ENCODE results near the gene TCF7L1. TPM values are rescaled to one million over a fixed set of nuclear protein-coding genes. Genes with fewer than 3 reads are reported as not detected.

The TCF7L1 gene
- polyA plus RNA-seq, 1 of the 3 experiments (the other 2 are of a cell fraction), result 3.7 TPM

DNA sequence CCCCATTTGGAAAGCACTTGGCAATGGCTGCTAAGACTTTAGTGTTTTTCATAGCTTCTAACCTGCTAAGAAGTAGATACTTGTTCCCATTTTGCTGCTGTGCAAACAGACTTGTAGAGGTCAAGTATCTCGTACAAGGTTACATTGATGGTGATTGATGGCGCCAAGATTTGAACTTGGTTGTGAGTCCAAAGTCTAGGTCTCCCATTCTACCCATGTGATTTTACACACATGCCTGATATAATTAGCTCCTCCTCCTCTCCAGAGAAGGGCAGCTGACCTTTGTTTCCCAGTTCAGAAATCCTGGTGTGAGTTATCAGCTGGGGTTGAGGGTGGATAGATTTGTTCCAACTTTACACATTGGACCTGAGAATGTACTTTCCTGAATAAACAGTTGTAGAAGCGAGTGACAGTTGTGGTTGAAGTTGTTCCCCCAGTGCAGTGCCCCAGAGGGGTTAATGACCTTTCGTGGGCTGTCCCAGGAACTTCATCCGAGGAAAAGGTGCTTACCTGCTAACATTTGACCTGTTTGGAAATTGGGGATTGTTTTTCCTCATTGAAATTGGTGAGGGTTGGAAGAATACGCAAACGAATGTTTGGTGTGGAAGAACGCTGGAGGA is 10.4 kb downstream of the TCF7L1 start (continued):
- TF ChIP-seq, protein P1, sequence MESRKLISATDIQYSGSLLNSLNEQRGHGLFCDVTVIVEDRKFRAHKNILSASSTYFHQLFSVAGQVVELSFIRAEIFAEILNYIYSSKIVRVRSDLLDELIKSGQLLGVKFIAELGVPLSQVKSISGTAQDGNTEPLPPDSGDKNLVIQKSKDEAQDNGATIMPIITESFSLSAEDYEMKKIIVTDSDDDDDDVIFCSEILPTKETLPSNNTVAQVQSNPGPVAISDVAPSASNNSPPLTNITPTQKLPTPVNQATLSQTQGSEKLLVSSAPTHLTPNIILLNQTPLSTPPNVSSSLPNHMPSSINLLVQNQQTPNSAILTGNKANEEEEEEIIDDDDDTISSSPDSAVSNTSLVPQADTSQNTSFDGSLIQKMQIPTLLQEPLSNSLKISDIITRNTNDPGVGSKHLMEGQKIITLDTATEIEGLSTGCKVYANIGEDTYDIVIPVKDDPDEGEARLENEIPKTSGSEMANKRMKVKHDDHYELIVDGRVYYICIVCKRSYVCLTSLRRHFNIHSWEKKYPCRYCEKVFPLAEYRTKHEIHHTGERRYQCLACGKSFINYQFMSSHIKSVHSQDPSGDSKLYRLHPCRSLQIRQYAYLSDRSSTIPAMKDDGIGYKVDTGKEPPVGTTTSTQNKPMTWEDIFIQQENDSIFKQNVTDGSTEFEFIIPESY (IDR thresholded peaks at IDR 0.05; ENCODE audit: borderline replicate concordance, low read depth), result no peak
- TF ChIP-seq EZH2phosphoT487 (IDR thresholded peaks at IDR 0.05; ENCODE audit: borderline replicate concordance, low read depth) (no peak), RFX5 (IDR thresholded peaks at IDR 0.05; ENCODE audit: low read length) (no peak), TAF1 (IDR thresholded peaks at IDR 0.05; ENCODE audit: borderline replicate concordance, low read depth, low read length) (no peak), GABPA (IDR thresholded peaks at IDR 0.05; ENCODE audit: low read depth) (no peak)

DNA sequence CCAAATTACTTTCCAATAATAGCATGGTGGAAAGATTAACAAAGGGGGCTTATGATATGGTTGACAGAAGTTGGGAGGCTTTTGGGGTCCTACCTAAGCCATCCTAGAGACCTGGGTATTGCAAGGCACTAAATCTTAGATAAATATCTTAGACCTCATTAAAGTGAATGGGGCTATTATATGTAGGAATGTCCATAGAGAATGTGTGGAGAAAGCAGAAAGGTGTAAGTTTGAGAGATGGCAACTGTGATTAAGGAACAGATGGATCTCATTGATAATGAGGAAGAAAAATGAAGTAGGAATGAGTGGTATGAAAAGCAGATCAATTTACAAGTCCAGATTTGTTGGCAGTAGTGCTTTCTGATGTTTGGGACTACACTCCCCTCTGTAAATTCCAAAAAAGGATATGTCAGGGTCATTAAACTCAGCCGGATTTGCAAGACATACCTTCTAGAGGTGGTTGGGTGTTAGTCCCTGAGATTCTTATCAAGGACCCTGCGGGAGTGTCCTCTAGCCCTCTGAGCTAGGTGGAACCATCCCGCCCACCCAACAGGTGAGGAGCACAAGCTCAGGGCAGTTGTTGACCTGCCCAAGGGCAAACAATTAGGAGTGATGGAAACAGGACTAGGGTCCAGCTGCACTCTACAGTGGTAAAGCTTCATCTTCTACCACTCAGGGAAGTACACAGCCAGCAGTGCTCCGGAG is 12.1 kb downstream of the TCF7L1 start:
- Histone ChIP-seq H3F3A (replicated peaks; ENCODE audit: insufficient read depth) (no peaks in the 10 kb centered on the region), H2AFZ (ENCODE audit: low read depth) (no peak overlapping the region), H4K20me1 (ENCODE audit: insufficient read depth) (no peaks in the 10 kb centered on the region), H3K9me2 (no peaks in the 10 kb centered on the region), H3K9me3 (no peaks in the 10 kb centered on the region), H3K36me3 (replicated peaks in 1 of 2; ENCODE audit: control insufficient read depth in 1 of 2, insufficient read depth in 2 of 2, low read length in 1 of 2) (peaks cover 0 to 4% of the 10 kb centered on the region in 2 experiments), H3K4me3 (ENCODE audit: low read depth in 2 of 2, low read length in 1 of 2) (no peak overlapping the region), H3K79me2 (ENCODE audit: insufficient read depth) (peaks cover 13% of the 10 kb centered on the region; the same call in 1 of the 2 replicates), H3K27ac (ENCODE audit: low read depth in 2 of 2, low read length in 1 of 2) (no peak overlapping the region), H3K4me1 (ENCODE audit: control insufficient read depth in 1 of 2, insufficient read depth in 2 of 2, low read depth in 1 of 2, low read length in 1 of 2) (no peaks in the 10 kb centered on the region; a peak in 1 of 4 replicates), H3K9ac (no peak overlapping the region), H3K27me3 (ENCODE audit: insufficient read depth) (no peaks in the 10 kb centered on the region), H3K4me2 (no peak overlapping the region)
- no peak for TF ChIP-seq RFX5 (IDR thresholded peaks at IDR 0.05; ENCODE audit: low read length)
- no peak for TF ChIP-seq NFIC (IDR thresholded peaks at IDR 0.05; ENCODE audit: borderline replicate concordance)
- TF ChIP-seq, protein P1 (IDR thresholded peaks at IDR 0.05; ENCODE audit: borderline replicate concordance, low read depth), result no peak
- TF ChIP-seq SMC3 (IDR thresholded peaks at IDR 0.05; ENCODE audit: low read depth, low read length), result no peak
- TF ChIP-seq, protein P2, sequence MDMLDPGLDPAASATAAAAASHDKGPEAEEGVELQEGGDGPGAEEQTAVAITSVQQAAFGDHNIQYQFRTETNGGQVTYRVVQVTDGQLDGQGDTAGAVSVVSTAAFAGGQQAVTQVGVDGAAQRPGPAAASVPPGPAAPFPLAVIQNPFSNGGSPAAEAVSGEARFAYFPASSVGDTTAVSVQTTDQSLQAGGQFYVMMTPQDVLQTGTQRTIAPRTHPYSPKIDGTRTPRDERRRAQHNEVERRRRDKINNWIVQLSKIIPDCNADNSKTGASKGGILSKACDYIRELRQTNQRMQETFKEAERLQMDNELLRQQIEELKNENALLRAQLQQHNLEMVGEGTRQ (IDR thresholded peaks at IDR 0.05; ENCODE audit: borderline replicate concordance, low read depth, low read length), result no peak
- TF ChIP-seq, protein P3, sequence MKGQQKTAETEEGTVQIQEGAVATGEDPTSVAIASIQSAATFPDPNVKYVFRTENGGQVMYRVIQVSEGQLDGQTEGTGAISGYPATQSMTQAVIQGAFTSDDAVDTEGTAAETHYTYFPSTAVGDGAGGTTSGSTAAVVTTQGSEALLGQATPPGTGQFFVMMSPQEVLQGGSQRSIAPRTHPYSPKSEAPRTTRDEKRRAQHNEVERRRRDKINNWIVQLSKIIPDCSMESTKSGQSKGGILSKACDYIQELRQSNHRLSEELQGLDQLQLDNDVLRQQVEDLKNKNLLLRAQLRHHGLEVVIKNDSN (IDR thresholded peaks at IDR 0.05; ENCODE audit: borderline replicate concordance, low read depth), result no peak
- TF ChIP-seq TEAD4 (IDR thresholded peaks at IDR 0.05; ENCODE audit: borderline replicate concordance, insufficient read depth), result no peak
- TF ChIP-seq FOXJ3 (CRISPR knock-in tag; IDR thresholded peaks at IDR 0.05), result no peak
- TF ChIP-seq, protein P4, sequence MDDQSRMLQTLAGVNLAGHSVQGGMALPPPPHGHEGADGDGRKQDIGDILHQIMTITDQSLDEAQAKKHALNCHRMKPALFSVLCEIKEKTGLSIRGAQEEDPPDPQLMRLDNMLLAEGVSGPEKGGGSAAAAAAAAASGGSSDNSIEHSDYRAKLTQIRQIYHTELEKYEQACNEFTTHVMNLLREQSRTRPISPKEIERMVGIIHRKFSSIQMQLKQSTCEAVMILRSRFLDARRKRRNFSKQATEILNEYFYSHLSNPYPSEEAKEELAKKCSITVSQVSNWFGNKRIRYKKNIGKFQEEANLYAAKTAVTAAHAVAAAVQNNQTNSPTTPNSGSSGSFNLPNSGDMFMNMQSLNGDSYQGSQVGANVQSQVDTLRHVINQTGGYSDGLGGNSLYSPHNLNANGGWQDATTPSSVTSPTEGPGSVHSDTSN (IDR thresholded peaks at IDR 0.05), result no peak
- no peak for TF ChIP-seq JUND (IDR thresholded peaks at IDR 0.05)
- no peak for TF ChIP-seq GABPA (IDR thresholded peaks at IDR 0.05; ENCODE audit: low read depth)
- TF ChIP-seq GATA2 (CRISPR knock-in tag; IDR thresholded peaks at IDR 0.05), result no peak
- no peak for TF ChIP-seq FOSL2 (IDR thresholded peaks at IDR 0.05; ENCODE audit: borderline replicate concordance, low read depth)
- WGBS (ENCODE audit: low lambda C conversion rate), result 95% methylated on average over 4 of the region's 4 CpGs
- ChIA-PET POLR2A (no interaction called here), CTCF (interaction anchor here (1.0 to 1.6 kb wide), 3 partner anchors 11 to 140 kb away, joined by 3 to 4 read pairs (median 3); no protein-coding TSS in a partner anchor)
- DNase-seq, result no peak

All from SK-N-SH (cell line).